Fibroblast of pulmonary artery (primary cell): ENCODE results near the gene UBL7.

Experiments used
- DNase-seq: peaks from one replicate; pipeline ENCODE4 v3.0.0-alpha.2; 2010; ENCODE audit warnings: low read depth
- H3K4me3 ChIP-seq: replicated peaks from 2 replicates; pipeline ENCODE4 v1.5.1; 2011; ENCODE audit warnings: low read depth, mild to moderate bottlenecking, control low read depth, low read length, moderate library complexity
- CTCF ChIP-seq: IDR thresholded peaks from 2 replicates; pipeline ENCODE4 v1.5.1; 2011; ENCODE audit warnings: mild to moderate bottlenecking, control low read depth, low read length, inconsistent platforms; ENCODE audit errors: missing control alignments

Gene UBL7

GRCh38 chr15:74410502-74410901, 50.5 kb downstream of the UBL7 start:
- DNase-seq, result no peak
- H3K4me3 ChIP-seq, result no peak overlapping the region
- TF ChIP-seq CTCF, result no peak

- no peak for TF ChIP-seq CTCF
- DNase-seq, result no peak
- H3K4me3 ChIP-seq, result no peak overlapping the region
These were observed 51.7 kb downstream of the UBL7 start for GRCh38 chr15:74409225-74409624.

GRCh38 chr15:74408815-74409214, 52.1 kb downstream of the UBL7 start:
- DNase-seq, result no peak
- H3K4me3 ChIP-seq, result no peak overlapping the region
- TF ChIP-seq CTCF, result no peak

GRCh38 chr15:74408385-74408784, 52.6 kb downstream of the UBL7 start:
- no peak overlapping the region for H3K4me3 ChIP-seq
- DNase-seq, result no peak
- TF ChIP-seq CTCF, result no peak

- DNase-seq, result peak; percentile 83
- H3K4me3 ChIP-seq, result no peak overlapping the region
- peak; percentile 1 for TF ChIP-seq CTCF
These were observed 53.8 kb downstream of the UBL7 start for GRCh38 chr15:74406992-74407705.

GRCh38 chr15:74406517-74406916, 54.4 kb downstream of the UBL7 start:
- TF ChIP-seq CTCF, result no peak
- no peak for DNase-seq

GRCh38 chr15:74405823-74406222, 55.1 kb downstream of the UBL7 start:
- DNase-seq, result no peak
- TF ChIP-seq CTCF, result no peak
- H3K4me3 ChIP-seq, result no peak overlapping the region

More at GRCh38 chr15:74406517-74406916, 54.4 kb downstream of the UBL7 start:
- no peak overlapping the region for H3K4me3 ChIP-seq
